ENCODE data around the gene DIDO1. TPM values are rescaled to one million over a fixed set of nuclear protein-coding genes. Genes with fewer than 3 reads are reported as not detected.

DIDO1 gene
- total RNA-seq, 4 donors from 2014 or later = 49.5 to 75.8 (median 66.5) TPM

DNA sequence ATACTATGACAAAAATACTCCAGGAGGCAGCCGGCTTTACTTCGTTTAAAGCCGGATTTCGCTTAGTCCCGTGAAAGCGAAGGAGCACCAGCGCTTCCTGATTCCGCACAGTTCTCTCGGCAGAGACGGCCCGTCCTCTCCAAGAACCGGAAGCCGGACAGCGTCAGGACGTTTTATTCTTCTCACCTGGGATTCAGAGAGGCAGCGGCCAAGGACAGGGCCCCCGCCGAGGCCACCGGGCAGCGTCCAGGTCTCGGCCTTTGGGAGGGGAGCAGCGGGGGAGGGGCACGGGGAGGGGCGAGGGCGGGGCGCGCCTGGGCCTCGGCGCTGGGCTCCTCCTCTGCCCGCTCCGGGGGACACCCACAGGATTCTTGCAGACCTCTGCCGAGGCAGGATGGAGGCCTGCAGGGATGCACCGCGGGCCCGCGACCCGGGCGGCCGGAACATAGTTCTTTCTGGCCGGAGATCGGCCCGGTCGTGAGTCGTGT lies 2.8 kb upstream of the DIDO1 start:
- H3K36me3 ChIP-seq = peaks cover 0 to 14% of the 10 kb centered on the region in 2 donors
- TF ChIP-seq CTCF (IDR thresholded peaks at IDR 0.05) = no peak
- TF ChIP-seq EP300 (IDR thresholded peaks at IDR 0.05) = no peak
- no peak for TF ChIP-seq POLR2AphosphoS5 (IDR thresholded peaks at IDR 0.05)
- no peak for TF ChIP-seq POLR2A (IDR thresholded peaks at IDR 0.05)
- H3K4me3 ChIP-seq = peak overlapping the region; percentile 46 to 59
- peaks cover 0 to 66% (median 36%) of the 10 kb centered on the region in 3 donors for H3K4me1 ChIP-seq
- H3K9me3 ChIP-seq = no peaks in the 10 kb centered on the region
- WGBS, 2 donors (ENCODE audit: low coverage in 1 of 2) = 0 to 20% methylated on average over 2 to 4 of the region's 44 CpGs
- peak overlapping the region; percentile 27 to 95 (median 86) for H3K27ac ChIP-seq
- peak; percentile 54 for ATAC-seq
- no peaks in the 10 kb centered on the region for H3K27me3 ChIP-seq

DNA sequence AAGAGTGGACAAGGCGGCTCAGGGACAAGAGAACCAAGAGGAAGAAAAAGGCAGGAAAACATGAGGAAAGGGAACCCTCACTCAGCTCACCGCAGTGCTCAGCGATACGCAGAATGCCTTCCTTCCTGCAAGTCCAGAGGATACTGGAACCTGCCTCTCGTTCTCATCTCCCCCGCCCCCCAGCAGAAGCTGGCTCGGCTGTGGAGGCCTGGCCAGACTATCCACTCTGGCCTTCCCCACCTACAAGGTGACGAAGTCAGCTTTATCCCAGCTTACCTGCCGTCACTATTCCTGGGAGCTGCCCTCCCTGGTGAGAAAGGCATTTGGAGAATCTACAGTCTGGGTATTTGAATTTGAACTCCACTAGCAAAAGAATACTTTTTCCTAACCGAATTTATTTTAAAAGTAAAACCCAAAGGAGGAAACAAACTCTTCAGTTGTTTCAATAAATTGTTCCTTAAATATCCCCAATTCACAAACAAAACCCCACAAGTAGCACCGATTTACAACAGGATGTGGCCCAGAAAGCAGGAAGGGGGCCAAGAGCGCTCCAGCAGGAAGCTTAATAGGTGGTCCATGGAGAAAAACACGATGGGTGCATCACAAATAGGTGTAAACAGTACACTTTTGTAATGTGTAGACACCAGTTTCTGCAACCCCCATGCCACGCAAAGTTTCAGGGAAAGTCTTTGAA lies 2.1 kb upstream of the DIDO1 start:
- Histone ChIP-seq H3K4me3 (peak overlapping the region; percentile 46 to 59), H3K27me3 (no peaks in the 10 kb centered on the region), H3K27ac (peak overlapping the region; percentile 27 to 95 (median 86)), H3K4me1 (peaks cover 0 to 66% (median 43%) of the 10 kb centered on the region in 3 donors), H3K9me3 (no peaks in the 10 kb centered on the region), H3K36me3 (peaks cover 0 to 8% of the 10 kb centered on the region in 2 donors)
- TF ChIP-seq POLR2A (IDR thresholded peaks at IDR 0.05) (no peak), EP300 (IDR thresholded peaks at IDR 0.05) (no peak), CTCF (IDR thresholded peaks at IDR 0.05) (no peak), POLR2AphosphoS5 (IDR thresholded peaks at IDR 0.05) (no peak)
- WGBS, 2 donors (ENCODE audit: low coverage in 1 of 2) = 44 to 51% methylated on average over 10 to 14 of the region's 14 CpGs
- no peak for ATAC-seq

GRCh38 chr20:62927128-62927705 lies 912 bp upstream of the DIDO1 start:
- 71 to 74% methylated on average over 6 to 7 of the region's 12 CpGs for WGBS, 2 donors (ENCODE audit: low coverage in 1 of 2)

DNA sequence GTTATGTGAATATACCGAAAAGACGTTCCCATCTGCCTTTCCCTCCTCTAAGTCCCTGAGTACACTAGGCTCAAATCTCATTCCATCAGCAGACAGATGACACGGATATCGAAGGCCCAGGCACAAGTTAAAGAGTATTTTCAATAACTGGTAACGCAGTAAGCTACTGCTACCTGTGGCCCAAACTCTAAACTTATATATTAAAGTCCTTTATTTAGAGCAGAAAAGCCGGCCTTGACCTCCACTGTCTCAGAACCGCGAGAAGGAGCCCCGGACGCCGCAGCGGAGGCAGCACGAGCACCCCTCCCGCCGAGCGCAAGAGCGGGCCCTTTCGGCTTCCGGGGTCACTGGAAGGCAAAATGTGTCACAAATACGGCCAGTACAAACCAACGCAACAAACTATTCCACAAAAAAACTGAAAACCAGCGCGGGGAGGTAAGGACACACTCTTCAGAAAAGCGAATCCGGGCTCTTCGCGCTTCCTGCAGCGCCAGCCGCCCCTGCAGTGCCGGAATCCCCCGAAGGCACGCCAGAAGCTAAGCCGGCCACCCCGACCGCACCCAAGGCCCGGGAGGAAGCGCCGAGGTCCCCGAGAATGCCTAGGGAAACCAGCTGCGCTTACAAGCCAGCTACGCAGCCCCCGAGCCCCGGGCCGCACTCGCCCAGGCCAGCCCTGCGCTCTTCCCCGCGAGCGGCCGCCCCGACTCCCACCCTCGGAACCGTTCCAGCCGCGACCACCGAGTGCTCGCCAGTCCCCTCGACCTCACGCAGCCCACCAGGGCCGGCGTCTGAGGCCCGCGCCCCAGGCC lies 681 bp downstream of the DIDO1 start:
- WGBS, 2 donors (ENCODE audit: low coverage in 1 of 2) = 0 to 1% methylated on average over 5 to 8 of the region's 63 CpGs
- no peak for TF ChIP-seq CTCF (IDR thresholded peaks at IDR 0.05)
- TF ChIP-seq POLR2A (IDR thresholded peaks at IDR 0.05) = no peak
- no peak for TF ChIP-seq EP300 (IDR thresholded peaks at IDR 0.05)
- TF ChIP-seq POLR2AphosphoS5 (IDR thresholded peaks at IDR 0.05) = no peak
- Histone ChIP-seq H3K36me3 (no peaks in the 10 kb centered on the region), H3K9me3 (no peaks in the 10 kb centered on the region), H3K27ac (peak overlapping the region; percentile 72 to 99 (median 95)), H3K4me1 (peaks cover 0 to 87% (median 65%) of the 10 kb centered on the region in 3 donors), H3K4me3 (peak overlapping the region; percentile 91 to 97), H3K27me3 (no peaks in the 10 kb centered on the region)
- no peak for ATAC-seq

More at GRCh38 chr20:62927128-62927705, 912 bp upstream of the DIDO1 start:
- TF ChIP-seq POLR2A (IDR thresholded peaks at IDR 0.05) (no peak), EP300 (IDR thresholded peaks at IDR 0.05) (no peak), CTCF (IDR thresholded peaks at IDR 0.05) (no peak), POLR2AphosphoS5 (IDR thresholded peaks at IDR 0.05) (no peak)
- peak overlapping the region in 3 of 4 donors; percentile 95 to 99 (median 95) for H3K27ac ChIP-seq
- H3K27me3 ChIP-seq = no peaks in the 10 kb centered on the region
- no peak for ATAC-seq
- H3K36me3 ChIP-seq = no peaks in the 10 kb centered on the region
- peak overlapping the region; percentile 91 to 97 for H3K4me3 ChIP-seq
- no peaks in the 10 kb centered on the region for H3K9me3 ChIP-seq
- peaks cover 0 to 71% (median 54%) of the 10 kb centered on the region in 3 donors for H3K4me1 ChIP-seq
